GM23338 (cell line): ENCODE results near the gene TDRD1. TPM values are rescaled to one million over a fixed set of nuclear protein-coding genes. Genes with fewer than 3 reads are reported as not detected.

Experiments
- ATAC-seq: fragments of 200-7000 bp; cut with Tn5 transposase; 3 replicates; pipeline ENCODE4 v1.9.1; 2020
- DNase-seq: peaks from one replicate; pipeline ENCODE4 v3.0.0-alpha.2; 2015; ENCODE audit warnings: low spot score
- H2AFZ ChIP-seq: fragments of 200-600 bp; sonication (generic); 2 replicates; pipeline ENCODE4 v1.8.0; 2016; ENCODE audit warnings: antibody characterized with exemption, mild to moderate bottlenecking, moderate library complexity
- H3F3A ChIP-seq: fragments of 200-600 bp; sonication (generic); replicated peaks from 2 replicates; pipeline ENCODE4 v1.8.0; 2017; ENCODE audit warnings: antibody characterized with exemption, mixed run types, low read depth
- H3K27ac ChIP-seq: fragments of 200-600 bp; sonication (generic); 2 replicates; pipeline ENCODE4 v1.6.1; 2016; ENCODE audit warnings: low read depth
- H3K27me3 ChIP-seq: fragments of 200-600 bp; sonication (generic); 2 replicates; pipeline ENCODE4 v1.8.0; 2016; ENCODE audit warnings: mild to moderate bottlenecking, mixed run types, moderate library complexity; ENCODE audit not compliant: insufficient read depth
- H3K36me3 ChIP-seq: fragments of 200-600 bp; sonication (generic); 2 replicates; pipeline ENCODE4 v1.8.0; 2016; ENCODE audit warnings: mild to moderate bottlenecking; ENCODE audit not compliant: insufficient read depth
- H3K4me1 ChIP-seq: fragments of 200-600 bp; sonication (generic); 2 replicates; pipeline ENCODE4 v1.8.0; 2016; ENCODE audit warnings: mild to moderate bottlenecking, moderate library complexity; ENCODE audit not compliant: insufficient read depth
- H3K4me2 ChIP-seq: fragments of 200-600 bp; sonication (generic); 2 replicates; pipeline ENCODE4 v1.7.1; 2017; ENCODE audit warnings: mixed run types
- H3K4me3 ChIP-seq: fragments of 200-600 bp; sonication (generic); 2 replicates; pipeline ENCODE4 v1.6.1; 2016; ENCODE audit warnings: mixed run types
- H3K79me2 ChIP-seq: fragments of 200-600 bp; sonication (generic); replicated peaks from 2 replicates; pipeline ENCODE4 v1.8.0; 2017; ENCODE audit warnings: mild to moderate bottlenecking; ENCODE audit not compliant: insufficient read depth
- H3K9me2 ChIP-seq: fragments of 200-600 bp; sonication (generic); 2 replicates; pipeline ENCODE4 v1.8.0; 2017; ENCODE audit not compliant: insufficient read depth
- H4K20me1 ChIP-seq: fragments of 200-600 bp; sonication (generic); replicated peaks from 2 replicates; pipeline ENCODE4 v1.8.0; 2017; ENCODE audit warnings: mild to moderate bottlenecking; ENCODE audit not compliant: insufficient read depth
- H3K27ac Mint-ChIP-seq: 2 replicates; pipeline ENCODE4 v1.8.0; 2020; ENCODE audit warnings: inconsistent platforms, mild to moderate bottlenecking, moderate library complexity, mixed read lengths
- H3K27me3 Mint-ChIP-seq: 3 replicates; pipeline ENCODE4 v1.8.0; 2022; ENCODE audit warnings: low read depth, mild to moderate bottlenecking, moderate library complexity, mixed read lengths, inconsistent platforms; ENCODE audit not compliant: insufficient read depth, poor library complexity
- H3K36me3 Mint-ChIP-seq: 3 replicates; pipeline ENCODE4 v1.8.0; 2021; ENCODE audit warnings: low read depth, mild to moderate bottlenecking, inconsistent platforms, moderate library complexity, mixed read lengths
- H3K4me1 Mint-ChIP-seq: 3 replicates; pipeline ENCODE4 v1.8.0; 2020; ENCODE audit warnings: mild to moderate bottlenecking, inconsistent platforms, mixed read lengths
- H3K4me3 Mint-ChIP-seq: 3 replicates; pipeline ENCODE4 v1.8.0; 2021; ENCODE audit warnings: moderate library complexity, mild to moderate bottlenecking, inconsistent platforms, mixed read lengths
- H3K9me3 Mint-ChIP-seq: 3 replicates; pipeline ENCODE4 v1.8.0; 2020; ENCODE audit warnings: moderate library complexity, mild to moderate bottlenecking, inconsistent platforms, mixed read lengths
- CREB1 ChIP-seq: fragments of 250-450 bp; sonication (Bioruptor Pico); IDR thresholded peaks from 2 replicates; pipeline ENCODE4 v1.5.0; 2020; ENCODE audit warnings: low read depth, mild to moderate bottlenecking, moderate library complexity
- EZH2 ChIP-seq: fragments of 200-600 bp; sonication (generic); IDR thresholded peaks from one replicate; pipeline ENCODE4 v1.8.0; 2017; ENCODE audit warnings: antibody characterized with exemption, mild to moderate bottlenecking, low read depth; ENCODE audit not compliant: unreplicated experiment
- EZH2phosphoT487 ChIP-seq: fragments of 200-600 bp; sonication (generic); IDR thresholded peaks from one replicate; pipeline ENCODE4 v1.8.1; 2018; ENCODE audit warnings: antibody characterized with exemption; ENCODE audit not compliant: unreplicated experiment
- JUNB ChIP-seq: IDR thresholded peaks from one replicate; pipeline ENCODE4 v1.6.1; 2016; ENCODE audit warnings: antibody characterized with exemption; ENCODE audit not compliant: unreplicated experiment
- NANOG ChIP-seq: IDR thresholded peaks from 2 replicates; pipeline ENCODE4 v1.6.1; 2016; ENCODE audit warnings: antibody characterized with exemption, borderline replicate concordance
- POLR2AphosphoS5 ChIP-seq: IDR thresholded peaks from 2 replicates; pipeline ENCODE4 v1.6.1; 2016; ENCODE audit warnings: antibody characterized with exemption, low read depth
- STAT1 ChIP-seq: IDR thresholded peaks from one replicate; pipeline ENCODE4 v1.6.1; 2016; ENCODE audit warnings: antibody characterized with exemption; ENCODE audit not compliant: unreplicated experiment
- ZNF114 ChIP-seq: fragments of 250-450 bp; sonication (Bioruptor Pico); IDR thresholded peaks from 2 replicates; pipeline ENCODE4 v1.5.0; 2020; ENCODE audit warnings: mild to moderate bottlenecking, moderate library complexity
- ZNF331 ChIP-seq: fragments of 250-450 bp; sonication (Bioruptor Pico); IDR thresholded peaks from 2 replicates; pipeline ENCODE4 v1.5.0; 2020; ENCODE audit warnings: low read depth, mild to moderate bottlenecking, moderate library complexity
- polyA plus RNA-seq: library from polyadenylated mRNA; unstranded; fragments of >200 nt; fragmentation: Nextera tagmentation; extraction: Ambion mirVana; gene quantifications from 2 replicates; pipeline ENCODE4 v1.2.1, GENCODE V29; 2016
- total RNA-seq: library from RNA; depleted of rRNA; stranded (reverse); fragments of >200 nt; shearing (Covaris generic); gene quantifications from 2 replicates; pipeline ENCODE4 v1.2.3, GENCODE V29; 2014
- TF ChIP-seq, protein P1 (sequence below), 2 experiments: fragments of 200-600 bp in 1 of 2; sonication (generic) in 1 of 2; conservative IDR thresholded peaks; 2 replicates each; pipeline versions ENCODE4 v1.5.1 to v1.6.1; 2016 to 2017; ENCODE audit warnings: antibody characterized with exemption in 2 of 2, low read depth in 2 of 2, mild to moderate bottlenecking in 2 of 2, moderate library complexity in 1 of 2
- TF ChIP-seq, protein P2 (sequence below): IDR thresholded peaks from 2 replicates; pipeline ENCODE4 v1.6.1; 2016; ENCODE audit warnings: antibody characterized with exemption
- TF ChIP-seq, protein P3 (sequence below): IDR thresholded peaks from one replicate; pipeline ENCODE4 v1.6.1; 2018; ENCODE audit warnings: antibody characterized with exemption; ENCODE audit not compliant: unreplicated experiment

TDRD1 gene
- total and polyA plus RNA-seq, 2 experiments from 2014 or later: 0.52 to 1.5 TPM

DNA sequence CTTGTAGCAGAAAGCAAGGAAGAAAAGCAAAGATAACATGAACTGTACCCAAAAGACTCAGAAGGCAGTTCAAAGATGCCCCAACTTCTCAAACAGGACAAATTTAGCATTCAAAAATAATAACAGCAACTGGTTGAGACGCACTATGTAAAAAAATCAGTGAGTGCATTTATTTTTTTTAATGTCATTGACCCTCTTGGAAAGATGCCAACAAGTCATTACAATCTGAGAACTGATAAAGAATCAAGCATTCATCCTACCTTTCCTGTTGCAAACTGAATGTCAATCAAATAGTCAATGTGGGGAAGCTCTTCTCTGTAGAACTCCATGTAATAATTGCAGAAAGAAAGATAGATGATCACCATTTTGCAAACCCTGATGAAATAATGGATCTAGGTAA, 3.5 kb upstream of the TDRD1 start (continued):
- TF ChIP-seq EZH2phosphoT487 (no peak), ZNF331 (CRISPR knock-in tag) (no peak), STAT1 (no peak), CREB1 (CRISPR knock-in tag) (no peak), JUNB (no peak), ZNF114 (no peak)
- TF ChIP-seq, protein P1, sequence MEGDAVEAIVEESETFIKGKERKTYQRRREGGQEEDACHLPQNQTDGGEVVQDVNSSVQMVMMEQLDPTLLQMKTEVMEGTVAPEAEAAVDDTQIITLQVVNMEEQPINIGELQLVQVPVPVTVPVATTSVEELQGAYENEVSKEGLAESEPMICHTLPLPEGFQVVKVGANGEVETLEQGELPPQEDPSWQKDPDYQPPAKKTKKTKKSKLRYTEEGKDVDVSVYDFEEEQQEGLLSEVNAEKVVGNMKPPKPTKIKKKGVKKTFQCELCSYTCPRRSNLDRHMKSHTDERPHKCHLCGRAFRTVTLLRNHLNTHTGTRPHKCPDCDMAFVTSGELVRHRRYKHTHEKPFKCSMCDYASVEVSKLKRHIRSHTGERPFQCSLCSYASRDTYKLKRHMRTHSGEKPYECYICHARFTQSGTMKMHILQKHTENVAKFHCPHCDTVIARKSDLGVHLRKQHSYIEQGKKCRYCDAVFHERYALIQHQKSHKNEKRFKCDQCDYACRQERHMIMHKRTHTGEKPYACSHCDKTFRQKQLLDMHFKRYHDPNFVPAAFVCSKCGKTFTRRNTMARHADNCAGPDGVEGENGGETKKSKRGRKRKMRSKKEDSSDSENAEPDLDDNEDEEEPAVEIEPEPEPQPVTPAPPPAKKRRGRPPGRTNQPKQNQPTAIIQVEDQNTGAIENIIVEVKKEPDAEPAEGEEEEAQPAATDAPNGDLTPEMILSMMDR (conservative IDR thresholded peaks at IDR 0.05; ENCODE audit: low read depth in 2 of 2): no peak

DNA sequence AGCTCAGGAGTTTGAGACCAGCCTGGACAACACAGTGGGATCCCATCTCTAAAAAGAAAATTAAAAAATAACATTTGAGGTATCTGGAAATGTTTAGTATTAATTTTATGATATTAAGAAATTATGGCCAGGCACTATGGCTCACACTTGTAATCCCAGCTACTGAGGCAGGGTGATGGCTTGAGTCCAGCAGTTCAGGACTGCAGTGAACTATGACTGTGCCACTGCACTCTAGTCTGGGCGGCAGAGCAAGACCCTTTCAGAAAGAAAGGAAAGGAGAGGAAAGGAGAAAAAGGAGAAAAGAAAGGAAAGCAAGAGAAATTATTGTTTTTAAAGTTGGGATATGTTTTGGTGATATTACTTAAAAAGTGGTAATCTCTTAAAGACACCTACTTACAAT, 2.6 kb upstream of the TDRD1 start:
- Histone ChIP-seq H3K4me3 (no peak overlapping the region), H3F3A (no peaks in the 10 kb centered on the region), H3K27me3 (peaks cover 16% of the 10 kb centered on the region), H4K20me1 (0 out of 2 replicates have a peak, but pooled peaks cover 3% of the 10 kb centered on the region), H3K36me3 (no peaks in the 10 kb centered on the region), H3K79me2 (peaks cover 23% of the 10 kb centered on the region), H3K9me2 (no peaks in the 10 kb centered on the region), H2AFZ (no peak overlapping the region), H3K4me1 (peaks cover 21% of the 10 kb centered on the region), H3K4me2 (no peak overlapping the region), H3K27ac (no peak overlapping the region)
- H3K27ac Mint-ChIP-seq: no peak overlapping the region
- H3K4me1 Mint-ChIP-seq: peaks cover 41% of the 10 kb centered on the region
- H3K4me3 Mint-ChIP-seq: no peak overlapping the region
- TF ChIP-seq POLR2AphosphoS5 (no peak), JUNB (no peak), CREB1 (CRISPR knock-in tag) (no peak)
- peaks cover 11% of the 10 kb centered on the region for H3K27me3 Mint-ChIP-seq
- no peaks in the 10 kb centered on the region for H3K9me3 Mint-ChIP-seq
- ATAC-seq (no peak), DNase-seq (no peak)
- no peaks in the 10 kb centered on the region; the same call in 2 of the 3 replicates for H3K36me3 Mint-ChIP-seq

DNA sequence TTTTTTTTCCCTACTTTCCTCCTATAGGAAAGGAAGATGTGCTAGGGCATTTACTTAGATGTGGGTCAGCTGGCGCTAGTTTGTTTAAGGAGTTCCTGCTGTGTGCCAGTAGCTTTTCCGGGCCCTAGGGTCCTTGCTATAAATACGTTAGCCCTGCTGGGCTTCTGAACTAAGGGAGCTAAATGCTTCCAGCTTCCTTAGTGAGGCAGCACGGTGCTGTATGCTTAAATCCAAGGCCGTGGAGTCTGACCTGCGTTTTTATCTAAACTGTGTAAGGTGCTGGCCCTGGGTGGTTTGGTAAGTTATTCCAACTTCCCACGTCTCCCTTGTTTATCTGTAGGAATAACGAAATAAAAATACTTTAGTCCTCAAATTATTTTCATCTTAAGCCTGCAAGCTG, 594 bp downstream of the TDRD1 start:
- H3K27ac ChIP-seq: no peak overlapping the region
- H3F3A ChIP-seq: no peaks in the 10 kb centered on the region
- H2AFZ ChIP-seq: peak overlapping the region; percentile 96
- peak; percentile 68 for ATAC-seq
- Mint-ChIP-seq H3K4me3 (no peak overlapping the region), H3K27me3 (peaks cover 7% of the 10 kb centered on the region), H3K9me3 (no peaks in the 10 kb centered on the region), H3K36me3 (no peaks in the 10 kb centered on the region), H3K4me1 (peaks cover 26% of the 10 kb centered on the region), H3K27ac (no peak overlapping the region)
- no peaks in the 10 kb centered on the region for H3K79me2 ChIP-seq
- no peak for DNase-seq
- peaks cover 16% of the 10 kb centered on the region for H3K27me3 ChIP-seq
- peak overlapping the region; percentile 29 for H3K4me2 ChIP-seq
- H3K9me2 ChIP-seq: no peaks in the 10 kb centered on the region
- H3K4me3 ChIP-seq: no peak overlapping the region
- H3K36me3 ChIP-seq: no peaks in the 10 kb centered on the region
- H3K4me1 ChIP-seq: peaks cover 11% of the 10 kb centered on the region
- H4K20me1 ChIP-seq: no peaks in the 10 kb centered on the region
- TF ChIP-seq ZNF114: no peak
- no peak for TF ChIP-seq STAT1
- TF ChIP-seq POLR2AphosphoS5: no peak
- TF ChIP-seq, protein P2, sequence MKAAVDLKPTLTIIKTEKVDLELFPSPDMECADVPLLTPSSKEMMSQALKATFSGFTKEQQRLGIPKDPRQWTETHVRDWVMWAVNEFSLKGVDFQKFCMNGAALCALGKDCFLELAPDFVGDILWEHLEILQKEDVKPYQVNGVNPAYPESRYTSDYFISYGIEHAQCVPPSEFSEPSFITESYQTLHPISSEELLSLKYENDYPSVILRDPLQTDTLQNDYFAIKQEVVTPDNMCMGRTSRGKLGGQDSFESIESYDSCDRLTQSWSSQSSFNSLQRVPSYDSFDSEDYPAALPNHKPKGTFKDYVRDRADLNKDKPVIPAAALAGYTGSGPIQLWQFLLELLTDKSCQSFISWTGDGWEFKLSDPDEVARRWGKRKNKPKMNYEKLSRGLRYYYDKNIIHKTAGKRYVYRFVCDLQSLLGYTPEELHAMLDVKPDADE: no peak
- TF ChIP-seq JUNB: no peak
- no peak for TF ChIP-seq NANOG
- TF ChIP-seq, protein P3, sequence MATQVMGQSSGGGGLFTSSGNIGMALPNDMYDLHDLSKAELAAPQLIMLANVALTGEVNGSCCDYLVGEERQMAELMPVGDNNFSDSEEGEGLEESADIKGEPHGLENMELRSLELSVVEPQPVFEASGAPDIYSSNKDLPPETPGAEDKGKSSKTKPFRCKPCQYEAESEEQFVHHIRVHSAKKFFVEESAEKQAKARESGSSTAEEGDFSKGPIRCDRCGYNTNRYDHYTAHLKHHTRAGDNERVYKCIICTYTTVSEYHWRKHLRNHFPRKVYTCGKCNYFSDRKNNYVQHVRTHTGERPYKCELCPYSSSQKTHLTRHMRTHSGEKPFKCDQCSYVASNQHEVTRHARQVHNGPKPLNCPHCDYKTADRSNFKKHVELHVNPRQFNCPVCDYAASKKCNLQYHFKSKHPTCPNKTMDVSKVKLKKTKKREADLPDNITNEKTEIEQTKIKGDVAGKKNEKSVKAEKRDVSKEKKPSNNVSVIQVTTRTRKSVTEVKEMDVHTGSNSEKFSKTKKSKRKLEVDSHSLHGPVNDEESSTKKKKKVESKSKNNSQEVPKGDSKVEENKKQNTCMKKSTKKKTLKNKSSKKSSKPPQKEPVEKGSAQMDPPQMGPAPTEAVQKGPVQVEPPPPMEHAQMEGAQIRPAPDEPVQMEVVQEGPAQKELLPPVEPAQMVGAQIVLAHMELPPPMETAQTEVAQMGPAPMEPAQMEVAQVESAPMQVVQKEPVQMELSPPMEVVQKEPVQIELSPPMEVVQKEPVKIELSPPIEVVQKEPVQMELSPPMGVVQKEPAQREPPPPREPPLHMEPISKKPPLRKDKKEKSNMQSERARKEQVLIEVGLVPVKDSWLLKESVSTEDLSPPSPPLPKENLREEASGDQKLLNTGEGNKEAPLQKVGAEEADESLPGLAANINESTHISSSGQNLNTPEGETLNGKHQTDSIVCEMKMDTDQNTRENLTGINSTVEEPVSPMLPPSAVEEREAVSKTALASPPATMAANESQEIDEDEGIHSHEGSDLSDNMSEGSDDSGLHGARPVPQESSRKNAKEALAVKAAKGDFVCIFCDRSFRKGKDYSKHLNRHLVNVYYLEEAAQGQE: no peak
- TF ChIP-seq, protein P1 (conservative IDR thresholded peaks at IDR 0.05; ENCODE audit: low read depth in 2 of 2): no peak
- TF ChIP-seq EZH2: no peak
